NB4 (cell line): ENCODE measurements around the gene HSD17B12.

Experiments used
- CTCF ChIP-seq: IDR thresholded peaks from one replicate; pipeline ENCODE4 v1.5.1; 2012; ENCODE audit warnings: low read depth, low read length
- MAX ChIP-seq: IDR thresholded peaks from 2 replicates; pipeline ENCODE4 v1.6.1; 2011; ENCODE audit warnings: low read depth, low read length
- MYC ChIP-seq: IDR thresholded peaks from 2 replicates; pipeline ENCODE4 v1.6.1; 2011; ENCODE audit warnings: low read depth, low read length
- POLR2A ChIP-seq: IDR thresholded peaks from 2 replicates; pipeline ENCODE4 v1.6.1; 2011; ENCODE audit warnings: mild to moderate bottlenecking; ENCODE audit not compliant: insufficient read length; ENCODE audit errors: extremely low read depth

GRCh38 chr11:43818220-43818619 lies 137.7 kb downstream of the HSD17B12 start:
- TF ChIP-seq CTCF: no peak
- no peak for TF ChIP-seq POLR2A
- TF ChIP-seq MYC: no peak
- TF ChIP-seq MAX: no peak
